H1 (cell line): ENCODE data around the gene ARID1B. TPM values are rescaled to one million over a fixed set of nuclear protein-coding genes. Genes with fewer than 3 reads are reported as not detected.
A peak's percentile ranks its signal among the peaks of the same experiment; 100 is the strongest.

Source experiments
- CTCF ChIA-PET: fragments of 300-600 bp; sonication (Branson Sonifier 250); formaldehyde crosslinking; loops from one replicate; lab custom pipeline; 2021; ENCODE audit not compliant: partially characterized antibody; lab: Charles Lee
- POLR2A ChIA-PET: fragments of 300-600 bp; sonication (Branson Sonifier 250); formaldehyde crosslinking; loops from one replicate; lab custom pipeline; 2021; ENCODE audit warnings: inconsistent platforms; ENCODE audit not compliant: partially characterized antibody; lab: Charles Lee
- DNase-seq, 2 experiments: peaks; one replicate each; pipeline versions ENCODE4 v3.0.0 to v3.0.0-alpha.2; 2010 to 2022; ENCODE audit warnings: low spot score in 2 of 2, low read depth in 1 of 2, mixed read lengths in 1 of 2
- FAIRE-seq: peaks from 2 replicates; lab custom pipeline; 2011; peaks lifted over from hg19 to GRCh38; lab: Jason Lieb, UNC
- H2AFZ ChIP-seq: 2 replicates; pipeline ENCODE4 v1.8.1; 2012; ENCODE audit warnings: low read length, inconsistent platforms
- H2AK5ac ChIP-seq: 2 replicates; pipeline ENCODE4 v1.6.1; 2013; ENCODE audit warnings: low read depth, low read length
- H2BK120ac ChIP-seq: replicated peaks from 2 replicates; pipeline ENCODE3; 2013; ENCODE audit warnings: low read depth, low read length, inconsistent platforms
- H2BK12ac ChIP-seq: 2 replicates; pipeline ENCODE4 v1.6.1; 2013; ENCODE audit warnings: low read depth, low read length
- H2BK15ac ChIP-seq: 2 replicates; pipeline ENCODE4 v1.6.1; 2013; ENCODE audit warnings: low read length
- H2BK20ac ChIP-seq: 2 replicates; pipeline ENCODE4 v1.6.1; 2013; ENCODE audit warnings: low read length
- H2BK5ac ChIP-seq: 2 replicates; pipeline ENCODE4 v1.6.1; 2013; ENCODE audit warnings: low read depth, low read length
- H3K14ac ChIP-seq: 2 replicates; pipeline ENCODE4 v1.6.1; 2013; ENCODE audit warnings: inconsistent platforms; ENCODE audit not compliant: insufficient read length
- H3K18ac ChIP-seq: 2 replicates; pipeline ENCODE4 v1.6.1; 2013; ENCODE audit warnings: low read length; ENCODE audit errors: extremely low read depth
- H3K23ac ChIP-seq: 2 replicates; pipeline ENCODE4 v1.6.1; 2013; ENCODE audit warnings: inconsistent platforms; ENCODE audit not compliant: insufficient read length
- H3K23me2 ChIP-seq: 2 replicates; pipeline ENCODE4 v1.6.1; 2013; ENCODE audit warnings: low read depth, low read length
- H3K27ac ChIP-seq: 2 replicates; pipeline ENCODE4 v1.6.1; 2011; ENCODE audit warnings: low read depth, low read length, inconsistent platforms
- H3K27me3 ChIP-seq, 4 experiments: replicated peaks in 1 of 4; 1 replicate in 1 of 4; 2 replicates in 3 of 4; pipeline versions ENCODE4 v1.6.1 to v1.8.1; 2011 to 2013; ENCODE audit warnings: low read length in 3 of 4, mild to moderate bottlenecking in 3 of 4, inconsistent platforms in 2 of 4, mixed read lengths in 2 of 4, moderate library complexity in 1 of 4; ENCODE audit not compliant: control insufficient read depth in 3 of 4, insufficient read depth in 3 of 4; ENCODE audit errors: extremely low read depth in 1 of 4
- H3K36me3 ChIP-seq, 4 experiments: 2 replicates each; pipeline versions ENCODE4 v1.6.1 to v1.8.1; 2011 to 2013; ENCODE audit warnings: mild to moderate bottlenecking in 4 of 4, low read length in 3 of 4, moderate library complexity in 2 of 4, control low read depth in 1 of 4, inconsistent platforms in 1 of 4; ENCODE audit not compliant: insufficient read depth in 4 of 4, control insufficient read depth in 2 of 4
- H3K4ac ChIP-seq: replicated peaks from 2 replicates; pipeline ENCODE3; 2013; ENCODE audit warnings: low read length, low read depth, mixed read lengths, inconsistent platforms; ENCODE audit not compliant: insufficient read length
- H3K4me1 ChIP-seq, 4 experiments: replicated peaks in 1 of 4; 1 replicate in 1 of 4; 2 replicates in 3 of 4; pipeline versions ENCODE4 v1.6.1 to v1.8.1; 2011 to 2013; ENCODE audit warnings: low read length in 3 of 4, inconsistent platforms in 2 of 4, mixed read lengths in 1 of 4; ENCODE audit not compliant: insufficient read depth in 4 of 4, control insufficient read depth in 3 of 4
- H3K4me2 ChIP-seq, 2 experiments: 2 replicates each; pipeline versions ENCODE4 v1.6.1 to v1.8.1; 2011 to 2013; ENCODE audit warnings: low read depth in 2 of 2, low read length in 2 of 2, control low read depth in 1 of 2, inconsistent platforms in 1 of 2, mild to moderate bottlenecking in 1 of 2; ENCODE audit not compliant: insufficient read depth in 1 of 2
- H3K4me3 ChIP-seq, 4 experiments: fragments of 200-600, 300-600 bp in 1 of 4; sonication (generic), shearing (Covaris generic), sonication (Bioruptor Twin) in 1 of 4; 2 replicates each; pipeline versions ENCODE4 v1.5.1 to v1.8.1; 2011 to 2016; ENCODE audit warnings: low read length in 4 of 4, low read depth in 3 of 4, control low read depth in 2 of 4, inconsistent platforms in 2 of 4, mild to moderate bottlenecking in 2 of 4, mixed read lengths in 1 of 4, moderate library complexity in 1 of 4; ENCODE audit not compliant: insufficient read depth in 2 of 4; ENCODE audit errors: extremely low read depth in 1 of 4
- H3K56ac ChIP-seq: replicated peaks from 2 replicates; pipeline ENCODE3; 2013; ENCODE audit warnings: low read depth, mild to moderate bottlenecking, mixed read lengths, low read length, inconsistent platforms; ENCODE audit not compliant: insufficient read length
- H3K79me1 ChIP-seq: 2 replicates; pipeline ENCODE4 v1.6.1; 2013; ENCODE audit warnings: low read depth, low read length, control low read depth
- H3K79me2 ChIP-seq, 2 experiments: 2 replicates each; pipeline versions ENCODE4 v1.6.1 to v1.8.1; 2012 to 2013; ENCODE audit warnings: low read length in 2 of 2, mild to moderate bottlenecking in 2 of 2, inconsistent platforms in 1 of 2; ENCODE audit not compliant: insufficient read depth in 2 of 2, control insufficient read depth in 1 of 2
- H3K9ac ChIP-seq, 4 experiments: replicated peaks in 1 of 4; 1 replicate in 1 of 4; 2 replicates in 3 of 4; pipeline versions ENCODE4 v1.6.1 to v1.8.1; 2011 to 2013; ENCODE audit warnings: low read depth in 3 of 4, low read length in 3 of 4, control low read depth in 2 of 4, mild to moderate bottlenecking in 2 of 4, moderate library complexity in 2 of 4, inconsistent platforms in 1 of 4; ENCODE audit errors: extremely low read depth in 1 of 4
- H3K9me3 ChIP-seq, 2 experiments: 2 replicates each; pipeline versions ENCODE4 v1.6.1 to v1.8.1; 2012 to 2013; ENCODE audit warnings: mild to moderate bottlenecking in 2 of 2, moderate library complexity in 2 of 2, control low read depth in 1 of 2, inconsistent platforms in 1 of 2, low read depth in 1 of 2, low read length in 1 of 2, mixed read lengths in 1 of 2; ENCODE audit not compliant: insufficient read depth in 2 of 2
- H4K20me1 ChIP-seq, 2 experiments: replicated peaks in 1 of 2; 2 replicates each; pipeline versions ENCODE3 to v1.8.1; 2011 to 2013; ENCODE audit warnings: inconsistent platforms in 2 of 2, low read length in 2 of 2, mild to moderate bottlenecking in 1 of 2; ENCODE audit not compliant: insufficient read depth in 2 of 2, control insufficient read depth in 1 of 2
- H4K5ac ChIP-seq: 2 replicates; pipeline ENCODE4 v1.6.1; 2013; ENCODE audit warnings: low read length, low read depth, mixed read lengths, inconsistent platforms; ENCODE audit not compliant: insufficient read length
- H4K8ac ChIP-seq: 2 replicates; pipeline ENCODE4 v1.8.0; 2013; ENCODE audit warnings: mild to moderate bottlenecking, moderate library complexity, low read length, inconsistent platforms; ENCODE audit not compliant: insufficient read depth; ENCODE audit errors: extremely low read depth
- H4K91ac ChIP-seq: replicated peaks from 2 replicates; pipeline ENCODE3; 2013; ENCODE audit warnings: low read length, mixed read lengths, inconsistent platforms; ENCODE audit not compliant: insufficient read length
- ASH2L ChIP-seq: fragments of 200-600, 300-600 bp; sonication (generic); IDR thresholded peaks from one replicate; pipeline ENCODE4 v1.7.1; 2017; ENCODE audit warnings: low read length
- ATF3 ChIP-seq: IDR thresholded peaks from 2 replicates; pipeline ENCODE4 v1.6.1; 2011; ENCODE audit warnings: low read depth, mild to moderate bottlenecking, low read length; ENCODE audit not compliant: insufficient read depth
- CBX8 ChIP-seq: fragments of 300-800, 300-1000 bp; sonication (generic); IDR thresholded peaks from 2 replicates; pipeline ENCODE4 v1.7.1; 2016; ENCODE audit warnings: low read depth, low read length, borderline replicate concordance
- CTBP2 ChIP-seq: IDR thresholded peaks from 2 replicates; pipeline ENCODE4 v1.7.0; 2011; ENCODE audit warnings: borderline replicate concordance, mild to moderate bottlenecking, moderate library complexity, mixed read lengths, low read length; ENCODE audit not compliant: insufficient read depth, insufficient read length
- EGR1 ChIP-seq: IDR thresholded peaks from 2 replicates; pipeline ENCODE4 v1.6.1; 2011; ENCODE audit warnings: low read depth, low read length, borderline replicate concordance
- GTF2F1 ChIP-seq: IDR thresholded peaks from 2 replicates; pipeline ENCODE4 v1.6.1; 2012; ENCODE audit warnings: low read depth, low read length, improper control_type of control experiment, borderline replicate concordance
- KDM1A ChIP-seq: fragments of 200-600, 300-600 bp; sonication (generic); IDR thresholded peaks from 2 replicates; pipeline ENCODE4 v1.7.1; 2016; ENCODE audit warnings: mild to moderate bottlenecking, low read length, borderline replicate concordance
- KDM5A ChIP-seq: fragments of 200-600 bp; IDR thresholded peaks from 2 replicates; pipeline ENCODE4 v1.7.1; 2012; ENCODE audit warnings: mild to moderate bottlenecking, low read length, inconsistent platforms, mixed read lengths
- NANOG ChIP-seq: IDR thresholded peaks from 2 replicates; pipeline ENCODE4 v1.6.1; 2011; ENCODE audit warnings: low read length, low read depth, mild to moderate bottlenecking, inconsistent platforms; ENCODE audit not compliant: insufficient read depth, poor library complexity, severe bottlenecking
- SIX5 ChIP-seq: IDR thresholded peaks from 2 replicates; pipeline ENCODE4 v1.6.1; 2011; ENCODE audit warnings: mild to moderate bottlenecking, low read depth, low read length
- SUZ12 ChIP-seq: fragments of 200-600 bp; sonication (generic); IDR thresholded peaks from 2 replicates; pipeline ENCODE4 v1.6.1; 2012; ENCODE audit warnings: mild to moderate bottlenecking, inconsistent platforms, low read length, moderate library complexity, mixed read lengths
- TAF1 ChIP-seq: IDR thresholded peaks from 2 replicates; pipeline ENCODE4 v1.6.1; 2011; ENCODE audit warnings: mild to moderate bottlenecking, low read depth, low read length
- WGBS, 2 experiments: shearing (Covaris generic) in 1 of 2; methylation state at CpG; one replicate each; pipeline versions ENCODE4 v1.1.6 to v1.1.7; 2013 to 2015; ENCODE audit warnings: low lambda C conversion rate in 2 of 2, mixed read lengths in 2 of 2, inconsistent platforms in 1 of 2, low coverage in 1 of 2, missing lambda C conversion rate in 1 of 2; ENCODE audit not compliant: insufficient replicate concordance in 2 of 2, insufficient coverage in 1 of 2, insufficient read length in 1 of 2; ENCODE audit errors: extremely low coverage in 1 of 2, missing lambda C conversion rate in 1 of 2; 5-methylcytosine and 5-hydroxymethylcytosine counted together
- polyA plus RNA-seq, 7 experiments: library from polyadenylated mRNA; depleted of rRNA in 3 of 7; stranded (reverse) in 5 of 7; unstranded in 2 of 7; fragments of >200 nt in 5 of 7; fragments of 200-250 nt in 2 of 7; gene quantifications; 1 replicate in 5 of 7; 2 replicates in 1 of 7; 4 replicates in 1 of 7; pipeline versions ENCODE4 v1.2.1 to v1.2.3, GENCODE V29; 2011 to 2013; ENCODE audit warnings: missing spikeins in 2 of 7, mixed read lengths in 2 of 7
- total RNA-seq: library from RNA; stranded (reverse); fragmentation: NEBNext Ultra II Directional; extraction: Animal tissue kit (Norgen Biotek cat#: 25700); gene quantifications from 2 replicates; pipeline ENCODE4 v1.2.1, GENCODE V29; 2021

The ARID1B gene
- total and polyA plus RNA-seq, 2 of the 8 experiments (the other 6 are each of a cell fraction or from before 2014, with no cell fraction given): 24.3 to 70.3 TPM

- POLR2A ChIA-PET: interaction anchor here (0.9 to 2.6 kb wide), 17 partner anchors 11 to 243 kb away, joined by 3 to 15 read pairs (median 5); no protein-coding TSS in a partner anchor
- TF ChIP-seq EGR1 (no peak), TAF1 (peak; percentile 92), SIX5 (no peak), KDM5A (no peak), ATF3 (no peak), ASH2L (peak; percentile 87), GTF2F1 (peak; percentile 40; the same call in 1 of the 2 replicates), SUZ12 (no peak), KDM1A (no peak), CBX8 (no peak), CTBP2 (no peak), NANOG (no peak)
Observed at GRCh38 chr6:157021344-157021992, 244.3 kb downstream of the ARID1B start.

More at GRCh38 chr6:157021344-157021992, 244.3 kb downstream of the ARID1B start:
- Histone ChIP-seq H2BK20ac (no peak overlapping the region), H4K5ac (peak overlapping the region; percentile 97), H3K4me3 (peak overlapping the region; percentile 69 to 97 (median 79)), H3K4ac (peak overlapping the region; percentile 84), H3K4me2 (peak overlapping the region; percentile 64 to 80), H3K27ac (peak overlapping the region; percentile 95), H3K79me2 (peaks cover 0 to 82% of the 10 kb centered on the region in 2 experiments; a peak in 3 of 4 replicates), H4K20me1 (peaks cover 0 to 2% of the 10 kb centered on the region in 2 experiments), H3K9me3 (no peaks in the 10 kb centered on the region), H2BK120ac (no peak overlapping the region), H3K4me1 (peaks cover 0 to 7% (median 2%) of the 10 kb centered on the region in 4 experiments; a peak in 3 of 7 replicates), H3K23me2 (no peaks in the 10 kb centered on the region), H3K27me3 (no peaks in the 10 kb centered on the region), H4K8ac (peak overlapping the region; percentile 99), H3K79me1 (no peaks in the 10 kb centered on the region), H3K36me3 (no peaks in the 10 kb centered on the region), H2BK12ac (no peak overlapping the region), H3K18ac (peak overlapping the region; percentile 96), H4K91ac (peak overlapping the region; percentile 83), H3K56ac (peak overlapping the region; percentile 90), H3K14ac (no peak overlapping the region), H2AFZ (no peak overlapping the region), H2AK5ac (no peak overlapping the region), H2BK5ac (peak overlapping the region; percentile 89), H3K9ac (peak overlapping the region; percentile 81 to 96 (median 91)), H2BK15ac (no peak overlapping the region), H3K23ac (no peak overlapping the region)
- FAIRE-seq (no peak), DNase-seq (peak; percentile 65 to 90)
- CTCF ChIA-PET: interaction anchor here (0.7 to 1.7 kb wide), 8 partner anchors 13 to 219 kb away, joined by 3 to 6 read pairs (median 3); no protein-coding TSS in a partner anchor
- 3% methylated on average over 50 of the region's 84 CpGs; no CpG with 5 or more reads in 1 of the 2 experiments for WGBS, 2 experiments
